Keratinocyte (primary cell): ENCODE measurements around the gene TCHH. TPM values are rescaled to one million over a fixed set of nuclear protein-coding genes. Genes with fewer than 3 reads are reported as not detected.
A peak's percentile ranks its signal among the peaks of the same experiment; 100 is the strongest.

Experiments used
- DNase-seq: peaks from one replicate; pipeline ENCODE4 v3.0.0-alpha.2; 2011; ENCODE audit warnings: low read depth, missing footprints, low spot score
- FAIRE-seq: peaks from 2 replicates; lab custom pipeline; 2011; peaks lifted over from hg19 to GRCh38; lab: Jason Lieb, UNC
- H2AFZ ChIP-seq: 2 replicates; pipeline ENCODE4 v1.6.0; 2012; ENCODE audit warnings: low read length, control low read depth, inconsistent platforms; ENCODE audit not compliant: control insufficient read depth
- H3K27ac ChIP-seq: 2 replicates; pipeline ENCODE4 v1.5.1; 2011; ENCODE audit warnings: low read length; ENCODE audit not compliant: control insufficient read depth, insufficient read depth
- H3K27me3 ChIP-seq: 3 replicates; pipeline ENCODE4 v1.6.0; 2011; ENCODE audit warnings: low read length; ENCODE audit not compliant: control insufficient read depth, insufficient read depth; ENCODE audit errors: extremely low read depth
- H3K36me3 ChIP-seq, 2 experiments: 2 replicates in 1 of 2; 3 replicates in 1 of 2; pipeline ENCODE4 v1.5.1; 2011; ENCODE audit warnings: low read length in 2 of 2, mild to moderate bottlenecking in 1 of 2; ENCODE audit not compliant: control insufficient read depth in 2 of 2, insufficient read depth in 2 of 2; ENCODE audit errors: extremely low read depth in 1 of 2
- H3K4me1 ChIP-seq: 3 replicates; pipeline ENCODE4 v1.5.1; 2011; ENCODE audit warnings: low read length; ENCODE audit not compliant: control insufficient read depth, insufficient read depth; ENCODE audit errors: extremely low read depth
- H3K4me2 ChIP-seq: 3 replicates; pipeline ENCODE4 v1.6.0; 2011; ENCODE audit warnings: low read depth, low read length; ENCODE audit not compliant: control insufficient read depth, insufficient read depth; ENCODE audit errors: extremely low read depth
- H3K4me3 ChIP-seq, 3 experiments: fragments of 200-600 bp in 1 of 3; sonication (generic) in 1 of 3; 2 replicates in 2 of 3; 3 replicates in 1 of 3; pipeline ENCODE4 v1.5.1; 2011 to 2016; ENCODE audit warnings: low read length in 3 of 3, mild to moderate bottlenecking in 3 of 3, control low read depth in 2 of 3, inconsistent platforms in 1 of 3, low read depth in 1 of 3, mixed read lengths in 1 of 3, mixed run types in 1 of 3, moderate library complexity in 1 of 3; ENCODE audit not compliant: control insufficient read depth in 2 of 3, insufficient read depth in 2 of 3; ENCODE audit errors: extremely low read depth in 1 of 3
- H3K79me2 ChIP-seq: 2 replicates; pipeline ENCODE4 v1.6.0; 2012; ENCODE audit warnings: low read length; ENCODE audit not compliant: control insufficient read depth, insufficient read depth
- H3K9ac ChIP-seq: 3 replicates; pipeline ENCODE4 v1.6.0; 2011; ENCODE audit warnings: low read length; ENCODE audit not compliant: control insufficient read depth, insufficient read depth; ENCODE audit errors: extremely low read depth
- H3K9me1 ChIP-seq: 3 replicates; pipeline ENCODE4 v1.6.0; 2011; ENCODE audit warnings: low read length; ENCODE audit not compliant: control insufficient read depth, insufficient read depth; ENCODE audit errors: extremely low read depth
- H3K9me3 ChIP-seq: 2 replicates; pipeline ENCODE4 v1.5.1; 2012; ENCODE audit warnings: low read depth, low read length; ENCODE audit not compliant: control insufficient read depth
- H4K20me1 ChIP-seq: 3 replicates; pipeline ENCODE4 v1.6.0; 2011; ENCODE audit warnings: low read length; ENCODE audit not compliant: control insufficient read depth, insufficient read depth; ENCODE audit errors: extremely low read depth
- EZH2 ChIP-seq: IDR thresholded peaks from one replicate; pipeline ENCODE4 v1.6.1; 2012; ENCODE audit warnings: inconsistent platforms, mild to moderate bottlenecking, low read length, moderate library complexity
- dilution Hi-C: fragments of 300-500 bp; cut with MboI; formaldehyde crosslinking; loops from one replicate; pipeline ENCODE4 v1.7.0; 2020; ENCODE audit warnings: low sequenced_read_pairs; ENCODE audit not compliant: extremely low pct_ligation_motif_present
- polyA plus RNA-seq, 5 experiments: library from polyadenylated mRNA; depleted of rRNA in 3 of 5; stranded (reverse) in 3 of 5; stranded (forward) in 1 of 5; unstranded in 1 of 5; fragments of >200 nt; gene quantifications; 1 replicate in 1 of 5; 2 replicates in 3 of 5; 3 replicates in 1 of 5; pipeline versions ENCODE4 v1.2.1 to v1.2.3, GENCODE V29; 2011 to 2012; ENCODE audit warnings: missing spikeins in 2 of 5, low read depth in 1 of 5, low replicate concordance in 1 of 5
- small RNA-seq, 3 experiments: library from RNA; depleted of rRNA; stranded (forward); fragments of <200 nt; gene quantifications; one replicate each; pipeline ENCODE3, GENCODE V24; 2012; ENCODE audit warnings: low read depth in 3 of 3, low replicate concordance in 1 of 3; ENCODE audit not compliant: insufficient read length in 3 of 3
- TF ChIP-seq, protein P1 (sequence below), 3 experiments: IDR thresholded peaks in 1 of 3; conservative IDR thresholded peaks in 1 of 3; optimal IDR thresholded peaks in 1 of 3; 2 replicates in 2 of 3; 3 replicates in 1 of 3; pipeline versions ENCODE3 to v1.5.1; 2011; ENCODE audit warnings: low read length in 3 of 3, mild to moderate bottlenecking in 3 of 3, moderate library complexity in 2 of 3, control low read depth in 1 of 3, inconsistent platforms in 1 of 3; ENCODE audit not compliant: insufficient read depth in 2 of 3; ENCODE audit errors: extremely low read depth in 1 of 3

TCHH gene
- polyA plus RNA-seq, 1 donor (not counting 4 experiments of a cell fraction or from before 2014, with no cell fraction given): 0.25 TPM

- FAIRE-seq (no peak), DNase-seq (no peak)
- Histone ChIP-seq H3K79me2 (no peaks in the 10 kb centered on the region), H3K9me3 (no peaks in the 10 kb centered on the region), H4K20me1 (no peaks in the 10 kb centered on the region), H3K4me3 (no peak overlapping the region), H3K27ac (no peak overlapping the region), H3K36me3 (no peaks in the 10 kb centered on the region), H3K27me3 (no peaks in the 10 kb centered on the region), H3K4me1 (no peaks in the 10 kb centered on the region), H3K9ac (no peak overlapping the region), H3K4me2 (no peak overlapping the region), H2AFZ (no peak overlapping the region), H3K9me1 (no peaks in the 10 kb centered on the region)
- dilution Hi-C loops: no loop called here
- TF ChIP-seq, protein P1, sequence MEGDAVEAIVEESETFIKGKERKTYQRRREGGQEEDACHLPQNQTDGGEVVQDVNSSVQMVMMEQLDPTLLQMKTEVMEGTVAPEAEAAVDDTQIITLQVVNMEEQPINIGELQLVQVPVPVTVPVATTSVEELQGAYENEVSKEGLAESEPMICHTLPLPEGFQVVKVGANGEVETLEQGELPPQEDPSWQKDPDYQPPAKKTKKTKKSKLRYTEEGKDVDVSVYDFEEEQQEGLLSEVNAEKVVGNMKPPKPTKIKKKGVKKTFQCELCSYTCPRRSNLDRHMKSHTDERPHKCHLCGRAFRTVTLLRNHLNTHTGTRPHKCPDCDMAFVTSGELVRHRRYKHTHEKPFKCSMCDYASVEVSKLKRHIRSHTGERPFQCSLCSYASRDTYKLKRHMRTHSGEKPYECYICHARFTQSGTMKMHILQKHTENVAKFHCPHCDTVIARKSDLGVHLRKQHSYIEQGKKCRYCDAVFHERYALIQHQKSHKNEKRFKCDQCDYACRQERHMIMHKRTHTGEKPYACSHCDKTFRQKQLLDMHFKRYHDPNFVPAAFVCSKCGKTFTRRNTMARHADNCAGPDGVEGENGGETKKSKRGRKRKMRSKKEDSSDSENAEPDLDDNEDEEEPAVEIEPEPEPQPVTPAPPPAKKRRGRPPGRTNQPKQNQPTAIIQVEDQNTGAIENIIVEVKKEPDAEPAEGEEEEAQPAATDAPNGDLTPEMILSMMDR (optimal IDR thresholded peaks at IDR 0.05 in 1 of 3, IDR thresholded peaks at IDR 0.05 in 1 of 3, conservative IDR thresholded peaks at IDR 0.05 in 1 of 3; ENCODE audit: extremely low read depth in 1 of 3, insufficient read depth in 2 of 3, low read length in 3 of 3): no peak
- no peak for TF ChIP-seq EZH2
These were observed 48.1 kb downstream of the TCHH start for GRCh38 chr1:152067150-152067549.

GRCh38 chr1:152061952-152062351 lies 53.3 kb downstream of the TCHH start:
- H4K20me1 ChIP-seq: no peaks in the 10 kb centered on the region
- no peaks in the 10 kb centered on the region for H3K79me2 ChIP-seq
- FAIRE-seq (no peak), DNase-seq (no peak)
- dilution Hi-C loops: no loop called here
- H3K27me3 ChIP-seq: no peaks in the 10 kb centered on the region
- no peak overlapping the region for H3K4me3 ChIP-seq
- H2AFZ ChIP-seq: no peak overlapping the region
- H3K4me2 ChIP-seq: no peak overlapping the region
- no peak overlapping the region for H3K9ac ChIP-seq
- H3K27ac ChIP-seq: no peak overlapping the region
- no peaks in the 10 kb centered on the region for H3K9me3 ChIP-seq
- no peaks in the 10 kb centered on the region for H3K4me1 ChIP-seq
- H3K9me1 ChIP-seq: no peaks in the 10 kb centered on the region
- no peak for TF ChIP-seq EZH2
- TF ChIP-seq, protein P1 (optimal IDR thresholded peaks at IDR 0.05 in 1 of 3, IDR thresholded peaks at IDR 0.05 in 1 of 3, conservative IDR thresholded peaks at IDR 0.05 in 1 of 3; ENCODE audit: extremely low read depth in 1 of 3, insufficient read depth in 2 of 3, low read length in 3 of 3): peak in 1 of 3 experiments; percentile 10
- H3K36me3 ChIP-seq: no peaks in the 10 kb centered on the region

Small RNAs within 50 kb of the gene (small RNA-seq; reads per million reads assigned to genes)
- 0 reads per million in 3 experiments for gene SPTLC1P4

Other genes starting within 250 kb of the TCHH start
- 20.1 to 23.3 TPM (median 20.2 TPM) in 3 replicates for gene THEM4, start 205.9 kb downstream of the TCHH start, polyA plus RNA-seq
- gene S100A10, start 121.6 kb downstream of the TCHH start, polyA plus RNA-seq: 762 to 1,688 TPM (median 1,061 TPM) in 3 replicates
- 3,230 to 4,658 TPM (median 4,125 TPM) in 3 replicates for gene S100A11, start 78.4 kb downstream of the TCHH start, polyA plus RNA-seq
- 0.08 TPM in 1 of 3 replicates, not detected in the others for gene TCHHL1, start 26.4 kb downstream of the TCHH start, polyA plus RNA-seq
- 0.37 to 0.64 TPM (median 0.42 TPM) in 3 replicates for gene RPTN, start 43.8 kb upstream of the TCHH start, polyA plus RNA-seq
- 0.03 to 0.09 TPM (median 0.06 TPM) in 3 replicates for gene HRNR, start 108.7 kb upstream of the TCHH start, polyA plus RNA-seq
- gene FLG, start 209.8 kb upstream of the TCHH start, polyA plus RNA-seq: 8.7 to 8.8 TPM (median 8.8 TPM) in 3 replicates
- gene FLG2, start 244.6 kb upstream of the TCHH start, polyA plus RNA-seq: 0.15 to 0.98 TPM (median 0.41 TPM) in 3 replicates